Upper lobe of right lung (tissue), 1 donor: ENCODE results near the gene MTMR6. TPM values are rescaled to one million over a fixed set of nuclear protein-coding genes. Genes with fewer than 3 reads are reported as not detected.
"Not testable (repeated sequence)": the region's sequence is repeated elsewhere in the genome, so short reads cannot be mapped to it uniquely, and the experiment has no call there.

Experiments used
- ATAC-seq: fragments of 200-7000 bp; cut with Tn5 transposase; one replicate; pipeline ENCODE4 v1.9.1; 2020; ENCODE audit warnings: mild to moderate bottlenecking, moderate library complexity
- DNase-seq: peaks from one replicate; pipeline ENCODE4 v3.0.0-alpha.2; 2020
- H3K27ac ChIP-seq: fragments of 200-600 bp; one replicate; pipeline ENCODE4 v1.8.0; 2022
- H3K27me3 ChIP-seq: fragments of 200-600 bp; one replicate; pipeline ENCODE4 v1.8.0; 2022; ENCODE audit warnings: mild to moderate bottlenecking
- H3K36me3 ChIP-seq: fragments of 200-600 bp; one replicate; pipeline ENCODE4 v1.8.0; 2022
- H3K4me1 ChIP-seq: fragments of 200-600 bp; one replicate; pipeline ENCODE4 v1.8.0; 2022
- H3K4me3 ChIP-seq: fragments of 200-600 bp; one replicate; pipeline ENCODE4 v1.8.0; 2022; ENCODE audit warnings: mild to moderate bottlenecking
- H3K9me3 ChIP-seq: fragments of 200-600 bp; one replicate; pipeline ENCODE4 v1.8.0; 2022
- CTCF ChIP-seq: fragments of 200-600 bp; IDR thresholded peaks from one replicate; pipeline ENCODE4 v1.8.0; 2022; ENCODE audit warnings: antibody characterized with exemption
- intact Hi-C: fragments of 100-400 bp; cut with DNase I; formaldehyde crosslinking; loops from one replicate; pipeline ENCODE4 v1.11.0; 2022
- total RNA-seq: library from RNA; stranded (reverse); fragmentation: NEBNext Ultra II Directional; extraction: Animal tissue kit (Norgen Biotek cat#: 25700); gene quantifications from one replicate; pipeline ENCODE4 v1.2.1, GENCODE V29; 2021
- donor health status: DM: no; HTN: yes; CAD: no; lungs with severe emphysema.

The MTMR6 gene
- total RNA-seq, 1 donor from 2014 or later: 20.1 TPM

- no peak overlapping the region for H3K4me3 ChIP-seq
- ATAC-seq (no peak), DNase-seq (no peak)
- intact Hi-C loops: loop anchor here (10.0 kb wide), 1 partner anchor 55 kb away; no protein-coding TSS in a partner anchor
- H3K36me3 ChIP-seq: peaks cover 90% of the 10 kb centered on the region
- H3K9me3 ChIP-seq: no peaks in the 10 kb centered on the region
- no peak overlapping the region for H3K27ac ChIP-seq
- H3K27me3 ChIP-seq: no peaks in the 10 kb centered on the region
- H3K4me1 ChIP-seq: no peaks in the 10 kb centered on the region
- no peak for TF ChIP-seq CTCF
Measured at GRCh38 chr13:25319771-25320170, 32.5 kb upstream of the MTMR6 start.

- H3K27me3 ChIP-seq, intact Hi-C loops, ATAC-seq, H3K4me1 ChIP-seq, H3K4me3 ChIP-seq, DNase-seq, H3K27ac ChIP-seq, H3K9me3 ChIP-seq: not testable (repeated sequence)
- H3K36me3 ChIP-seq: peaks cover 90% of the 10 kb centered on the region
Measured at GRCh38 chr13:25318946-25319345, 31.7 kb upstream of the MTMR6 start.

GRCh38 chr13:25310891-25311290, 23.6 kb upstream of the MTMR6 start:
- no peak for TF ChIP-seq CTCF
- ATAC-seq (no peak), DNase-seq (no peak)
- Histone ChIP-seq H3K27ac (no peak overlapping the region), H3K4me3 (no peak overlapping the region), H3K27me3 (no peaks in the 10 kb centered on the region), H3K4me1 (peaks cover 14% of the 10 kb centered on the region), H3K9me3 (no peaks in the 10 kb centered on the region), H3K36me3 (peaks cover 83% of the 10 kb centered on the region)
- intact Hi-C loops: no loop called here

- no peaks in the 10 kb centered on the region for H3K9me3 ChIP-seq
- H3K4me1 ChIP-seq: peaks cover 38% of the 10 kb centered on the region
- ATAC-seq: no peak
- no peak for DNase-seq
- peaks cover 49% of the 10 kb centered on the region for H3K36me3 ChIP-seq
- no peak for TF ChIP-seq CTCF
- H3K27ac ChIP-seq: peak overlapping the region; percentile 33
- no peak overlapping the region for H3K4me3 ChIP-seq
- H3K27me3 ChIP-seq: no peaks in the 10 kb centered on the region
- intact Hi-C loops: no loop called here
Measured at GRCh38 chr13:25306671-25307464, 19.6 kb upstream of the MTMR6 start.

- H3K4me3 ChIP-seq: peak overlapping the region; percentile 88
- intact Hi-C loops: no loop called here
- DNase-seq: no peak
- peaks cover 33% of the 10 kb centered on the region for H3K4me1 ChIP-seq
- H3K36me3 ChIP-seq: peaks cover 6% of the 10 kb centered on the region
- no peaks in the 10 kb centered on the region for H3K9me3 ChIP-seq
- peak overlapping the region; percentile 91 for H3K27ac ChIP-seq
- no peak for ATAC-seq
- H3K27me3 ChIP-seq: no peaks in the 10 kb centered on the region
- TF ChIP-seq CTCF: no peak
Measured at GRCh38 chr13:25302121-25302520, 14.8 kb upstream of the MTMR6 start.

- intact Hi-C loops: no loop called here
- H3K4me3 ChIP-seq: peak within 1 kb of the TSS; percentile 88
- no peak for TF ChIP-seq CTCF
- DNase-seq (peak; percentile 97), ATAC-seq (peak; percentile 99)
- peaks cover 31% of the 10 kb centered on the region for H3K4me1 ChIP-seq
- H3K9me3 ChIP-seq: no peaks in the 10 kb centered on the region
- peak within 1 kb of the TSS; percentile 91 for H3K27ac ChIP-seq
- H3K36me3 ChIP-seq: peaks cover 6% of the 10 kb centered on the region
- H3K27me3 ChIP-seq: peaks cover 2% of the 10 kb centered on the region
Measured at GRCh38 chr13:25301347-25302113, 14.2 kb upstream of the MTMR6 start, which contains the start of gene NUP58. Gene NUP58 (plus strand): TSS chr13:25301625. CDS start chr13:25301774, 149 bp downstream.
